ENCODE data around the gene TMEM139. TPM values are rescaled to one million over a fixed set of nuclear protein-coding genes. Genes with fewer than 3 reads are reported as not detected.
"Not testable (repeated sequence)": the region's sequence is repeated elsewhere in the genome, so short reads cannot be mapped to it uniquely, and the experiment has no call there.

The TMEM139 gene
- total RNA-seq, 1 donor from 2014 or later = 14.5 TPM

- DNase-seq (ENCODE audit: low read depth) = no peak
- peak within 1 kb of the TSS; percentile 96 for H3K4me3 ChIP-seq (ENCODE audit: low read depth, low read length)
- TF ChIP-seq CTCF (conservative IDR thresholded peaks at IDR 0.05; ENCODE audit: low read depth, low read length) = peak; percentile 36
These were observed 3.4 kb downstream of the TMEM139 start, which contains the start of gene CASP2 for GRCh38 chr7:143287935-143288826. CASP2 (plus strand) TSS chr7:143288351; CDS start chr7:143288456, 105 bp downstream.

GRCh38 chr7:143288836-143289235 is 4.1 kb downstream of the TMEM139 start:
- no peak for TF ChIP-seq CTCF (conservative IDR thresholded peaks at IDR 0.05; ENCODE audit: low read depth, low read length)
- no peak for DNase-seq (ENCODE audit: low read depth)
- peak overlapping the region; percentile 96 for H3K4me3 ChIP-seq (ENCODE audit: low read depth, low read length)

- no peak for DNase-seq (ENCODE audit: low read depth)
- TF ChIP-seq CTCF (conservative IDR thresholded peaks at IDR 0.05; ENCODE audit: low read depth, low read length) = no peak
- H3K4me3 ChIP-seq (ENCODE audit: low read depth, low read length) = peak overlapping the region; percentile 96
These were observed 4.7 kb downstream of the TMEM139 start for GRCh38 chr7:143289421-143289820.

- peak overlapping the region; percentile 96 for H3K4me3 ChIP-seq (ENCODE audit: low read depth, low read length)
- not testable (repeated sequence) for DNase-seq (ENCODE audit: low read depth)
These were observed 5.1 kb downstream of the TMEM139 start for GRCh38 chr7:143289888-143290287.

- no peak for TF ChIP-seq CTCF (conservative IDR thresholded peaks at IDR 0.05; ENCODE audit: low read depth, low read length)
- DNase-seq (ENCODE audit: low read depth) = no peak
- H3K4me3 ChIP-seq (ENCODE audit: low read depth, low read length) = no peak overlapping the region
These were observed 5.5 kb downstream of the TMEM139 start for GRCh38 chr7:143290293-143290692.

- no peak overlapping the region for H3K4me3 ChIP-seq (ENCODE audit: low read depth, low read length)
- TF ChIP-seq CTCF (conservative IDR thresholded peaks at IDR 0.05; ENCODE audit: low read depth, low read length) = no peak
- DNase-seq (ENCODE audit: low read depth) = no peak
These were observed 8.1 kb downstream of the TMEM139 start for GRCh38 chr7:143292876-143293275.

GRCh38 chr7:143295870-143296269 is 11.1 kb downstream of the TMEM139 start:
- DNase-seq (ENCODE audit: low read depth) = no peak
- H3K4me3 ChIP-seq (ENCODE audit: low read depth, low read length) = no peak overlapping the region

More at GRCh38 chr7:143295870-143296269, 11.1 kb downstream of the TMEM139 start:
- no peak for TF ChIP-seq CTCF (conservative IDR thresholded peaks at IDR 0.05; ENCODE audit: low read depth, low read length)
